Measurements from ENCODE around the gene SF3B4.

- TF ChIP-seq CTCF (IDR thresholded peaks at IDR 0.05): no peak
- no peak for TF ChIP-seq POLR2A (IDR thresholded peaks at IDR 0.05)
These were observed 11.3 kb downstream of the SF3B4 start for GRCh38 chr1:149916193-149916897.

All from lower leg skin (tissue), 3 donors.